GM18861 (cell line): ENCODE measurements around the gene PMEPA1.

Experiments
- ATAC-seq: cut with Tn5 transposase; IDR thresholded peaks from one replicate; pipeline ENCODE4 v1.9.1; 2021; ENCODE audit not compliant: unreplicated experiment

The PMEPA1 gene

DNA sequence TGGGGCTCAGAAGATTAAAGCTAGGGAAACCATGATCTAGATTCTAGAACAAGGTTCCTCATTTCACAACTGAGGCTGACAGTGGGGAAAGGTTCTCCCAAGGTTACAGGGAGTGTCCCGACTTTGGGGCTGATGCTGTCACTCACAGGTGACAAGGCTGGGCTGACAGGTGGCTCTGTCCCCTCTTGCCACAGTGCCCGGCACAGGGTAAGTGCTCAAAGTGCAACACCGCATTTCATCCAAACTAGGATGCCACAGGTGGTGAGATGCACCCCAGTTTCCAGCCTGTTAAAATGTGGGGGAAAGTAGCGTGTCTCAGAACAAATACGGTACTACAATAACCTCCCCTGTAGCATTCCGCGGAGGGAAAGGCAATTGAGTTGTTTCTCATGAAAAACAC lies 97.4 kb downstream of the PMEPA1 start:
- ATAC-seq: no peak

DNA sequence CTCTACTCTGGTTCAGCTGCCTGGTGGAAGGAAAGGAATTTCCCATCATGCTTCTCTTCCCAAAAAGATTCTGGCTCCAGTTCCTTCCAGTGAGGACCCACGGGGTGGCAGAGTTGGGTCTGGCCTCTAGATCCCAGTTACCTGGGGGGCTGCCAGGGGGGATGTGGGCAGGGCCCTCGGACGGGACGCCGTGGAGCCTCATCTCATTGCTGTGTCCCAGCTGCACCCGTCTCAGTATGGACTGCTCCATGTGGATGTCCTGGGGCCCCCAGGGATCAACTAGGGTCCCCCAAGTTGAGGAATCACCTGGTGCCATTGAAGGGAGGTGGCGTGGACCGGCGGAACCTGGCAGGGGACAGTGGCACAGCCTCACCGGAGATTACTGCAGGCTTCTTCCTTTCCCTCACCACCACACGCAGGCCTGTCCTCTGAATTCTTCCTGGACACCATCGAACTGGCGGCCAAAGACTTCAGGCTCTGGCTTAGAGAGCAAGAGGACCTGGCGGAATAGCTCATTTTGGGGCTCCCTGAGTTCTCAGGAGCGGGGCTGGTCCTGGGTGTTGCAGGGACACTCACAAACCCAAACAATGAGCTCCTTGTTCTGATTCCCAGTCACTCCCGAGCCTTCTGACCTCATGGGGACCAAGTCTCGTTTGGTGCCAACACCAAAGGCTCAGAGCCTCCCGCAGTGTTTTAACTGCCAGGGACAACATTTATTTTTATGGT lies 98.1 kb downstream of the PMEPA1 start:
- no peak for ATAC-seq

DNA sequence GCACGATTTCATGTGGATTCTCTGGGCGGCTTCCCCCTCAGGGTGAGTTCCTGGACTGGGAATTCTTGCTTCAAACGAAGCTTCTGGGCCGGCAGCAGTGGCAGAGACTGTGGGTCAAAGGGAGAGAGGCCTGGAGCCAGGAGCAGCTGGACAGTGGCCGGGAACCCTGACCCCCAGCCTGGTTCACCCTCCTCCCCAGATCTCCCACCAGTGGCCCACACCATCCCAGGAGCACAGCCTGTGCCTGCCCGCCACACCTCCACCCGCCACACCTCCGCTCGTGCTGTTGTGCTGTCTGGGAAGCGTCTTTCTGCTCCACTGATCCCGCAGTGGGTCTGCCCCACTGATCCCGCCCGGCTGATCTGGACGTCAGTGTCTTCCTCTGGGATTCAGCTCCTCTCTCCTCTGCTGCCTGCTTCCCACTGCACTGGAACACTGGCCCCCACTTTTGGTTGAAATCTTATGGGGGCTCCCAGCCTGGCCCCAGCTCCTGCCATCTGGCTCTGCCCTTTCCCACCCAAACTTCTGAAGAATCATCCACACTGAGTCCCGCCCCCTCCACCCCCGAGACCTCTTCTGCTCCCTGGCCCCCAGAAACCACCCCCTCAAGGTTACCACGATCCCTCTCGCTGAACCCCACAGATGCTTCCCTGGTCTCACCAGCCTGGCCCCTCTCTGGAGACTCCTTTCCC lies 99.4 kb downstream of the PMEPA1 start:
- no peak for ATAC-seq

DNA sequence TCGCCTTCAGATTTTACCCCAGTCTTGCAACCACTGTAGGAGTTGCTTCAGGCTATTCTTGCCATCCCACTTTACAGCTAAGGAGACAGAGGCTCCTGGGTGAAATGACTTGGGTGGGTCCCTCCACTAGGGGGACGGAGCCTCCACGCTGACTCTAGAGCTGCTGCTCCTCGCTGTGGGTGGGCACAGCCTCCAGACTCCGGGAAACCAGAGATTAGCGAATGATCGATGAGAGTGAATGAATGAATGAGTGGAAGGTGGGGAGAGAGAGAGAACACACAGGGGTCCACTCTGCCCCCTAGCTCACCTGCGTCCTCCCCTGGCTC lies 100.0 kb downstream of the PMEPA1 start:
- ATAC-seq: no peak

DNA sequence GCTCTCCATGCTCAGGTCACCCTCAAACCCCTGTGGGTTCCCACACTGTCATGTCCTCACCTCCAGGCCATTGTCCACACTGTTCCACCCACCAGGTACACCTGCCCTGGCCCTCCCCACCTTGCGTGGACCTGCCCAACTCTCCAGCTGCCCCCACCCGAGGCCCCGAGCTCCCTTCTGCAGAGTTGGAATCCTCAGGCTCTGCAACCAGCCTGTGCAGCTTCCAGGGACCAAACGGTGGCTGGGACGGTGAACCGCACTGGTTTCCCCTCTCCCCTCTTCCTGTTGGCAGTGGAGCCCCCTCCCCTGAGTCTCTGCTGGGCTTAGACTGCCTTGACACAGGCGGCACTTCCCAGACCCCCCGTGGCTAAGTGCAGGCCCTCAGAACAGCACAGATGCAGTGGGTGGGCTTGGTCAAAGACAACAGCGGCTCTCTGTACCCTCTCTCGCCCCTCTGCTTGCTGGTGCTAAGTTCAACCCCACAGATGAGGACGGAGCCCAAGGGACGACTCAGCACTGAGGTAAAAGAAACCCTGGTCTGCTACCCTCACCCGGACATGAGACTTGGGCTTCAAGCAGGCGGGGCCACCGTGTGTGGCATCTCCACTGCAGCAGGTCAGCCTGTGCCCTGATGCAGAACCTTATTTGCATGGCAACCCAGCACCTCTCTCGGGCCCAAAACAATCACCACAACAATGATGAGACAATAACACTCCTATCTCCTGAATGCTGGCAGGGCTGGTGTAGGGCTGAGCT lies 100.6 kb downstream of the PMEPA1 start:
- no peak for ATAC-seq

DNA sequence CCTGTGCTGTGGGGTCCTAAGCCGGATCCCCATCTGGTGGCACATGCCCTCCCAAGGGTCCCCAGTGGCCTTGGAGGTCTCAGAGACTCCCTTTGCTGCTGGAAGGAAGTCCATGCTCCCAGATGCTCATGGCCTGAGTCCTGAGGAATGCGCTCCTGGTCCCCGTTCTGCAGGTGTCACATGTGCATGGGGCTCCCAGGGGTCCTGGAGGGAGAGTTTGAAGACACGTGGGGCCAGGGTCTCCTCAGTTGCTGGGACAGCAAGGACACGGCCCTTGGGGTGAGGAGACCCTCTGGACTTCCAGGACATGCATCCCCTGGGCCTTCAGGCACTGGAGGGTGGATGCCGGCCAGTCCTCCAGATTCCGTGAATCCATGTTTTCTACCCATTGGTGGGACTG lies 101.3 kb downstream of the PMEPA1 start:
- ATAC-seq: no peak

DNA sequence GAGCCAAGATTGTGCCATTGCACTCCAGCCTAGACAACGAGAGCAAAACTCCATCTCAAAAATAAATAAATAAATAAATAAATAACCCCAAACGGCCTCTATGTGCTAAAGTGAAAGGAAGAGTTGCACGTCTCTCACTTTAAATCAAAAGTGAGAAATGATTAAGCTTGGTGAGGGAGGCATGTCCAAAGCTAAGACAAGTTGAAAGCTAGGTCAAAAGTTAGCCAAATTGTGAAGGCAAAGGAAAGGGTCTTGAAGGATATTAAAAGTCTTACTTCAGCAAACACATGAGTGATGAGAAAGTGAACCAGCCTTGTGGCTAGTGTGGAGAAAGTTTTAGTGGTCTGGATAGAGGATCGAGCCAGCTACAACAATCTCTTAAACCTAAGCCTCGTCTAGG lies 103.9 kb downstream of the PMEPA1 start:
- ATAC-seq: no peak

DNA sequence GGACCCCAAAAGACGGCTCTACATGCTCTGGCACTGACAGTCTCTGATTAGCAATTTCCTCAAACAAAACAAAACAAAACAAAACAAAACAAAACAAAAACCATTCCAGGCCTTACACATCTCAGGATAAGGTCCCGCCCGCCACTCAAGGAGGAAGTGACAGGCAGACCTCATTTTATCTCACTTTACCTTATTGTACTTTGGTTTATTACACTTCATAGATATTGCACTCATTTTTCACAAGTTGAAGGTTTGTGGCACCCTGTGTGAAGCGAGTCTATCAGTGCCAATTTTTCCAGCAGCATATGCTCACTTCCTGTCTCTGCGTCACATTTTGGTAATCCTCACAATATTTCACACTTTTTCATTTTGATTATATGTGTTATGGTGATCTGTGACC lies 104.8 kb downstream of the PMEPA1 start:
- no peak for ATAC-seq

DNA sequence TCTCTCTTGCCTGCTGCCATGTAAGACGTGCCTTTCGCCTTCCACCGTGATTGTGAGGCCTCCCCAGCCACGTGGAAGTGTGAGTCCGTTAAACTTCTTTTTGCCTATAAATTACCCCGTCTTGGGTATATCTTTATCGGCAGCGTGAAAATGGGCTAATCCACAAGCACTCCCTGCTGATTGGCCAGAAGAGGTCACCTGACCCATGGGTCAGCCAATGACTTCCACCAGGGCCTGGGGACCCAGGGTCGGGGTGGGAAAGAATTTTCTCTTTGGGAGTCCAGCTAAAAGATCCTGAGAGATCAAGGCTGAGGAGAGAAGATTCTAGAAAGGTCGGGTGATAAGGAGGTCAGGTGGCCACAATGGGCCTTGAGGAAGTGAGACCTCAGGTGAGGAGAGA lies 106.7 kb downstream of the PMEPA1 start:
- ATAC-seq: no peak

DNA sequence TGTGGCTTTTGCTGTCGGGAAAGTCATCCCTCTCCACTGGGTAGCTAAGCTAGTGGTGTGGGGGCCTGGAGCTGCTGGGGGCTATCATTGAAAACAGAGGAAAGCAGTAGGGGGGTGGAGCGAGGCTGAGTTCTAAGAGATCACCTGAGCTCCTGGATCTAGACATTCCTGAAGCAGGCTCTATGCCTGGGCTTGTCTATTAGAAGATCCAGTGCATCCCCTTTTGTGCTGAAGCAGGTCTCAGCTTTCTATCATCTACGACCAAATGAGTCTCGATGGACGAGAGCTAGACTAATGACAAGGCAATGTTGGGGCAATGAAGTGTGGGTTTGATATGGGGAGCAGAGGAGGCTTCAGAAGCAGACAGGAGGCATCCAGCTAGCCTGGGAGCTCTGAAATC lies 108.1 kb downstream of the PMEPA1 start:
- no peak for ATAC-seq

DNA sequence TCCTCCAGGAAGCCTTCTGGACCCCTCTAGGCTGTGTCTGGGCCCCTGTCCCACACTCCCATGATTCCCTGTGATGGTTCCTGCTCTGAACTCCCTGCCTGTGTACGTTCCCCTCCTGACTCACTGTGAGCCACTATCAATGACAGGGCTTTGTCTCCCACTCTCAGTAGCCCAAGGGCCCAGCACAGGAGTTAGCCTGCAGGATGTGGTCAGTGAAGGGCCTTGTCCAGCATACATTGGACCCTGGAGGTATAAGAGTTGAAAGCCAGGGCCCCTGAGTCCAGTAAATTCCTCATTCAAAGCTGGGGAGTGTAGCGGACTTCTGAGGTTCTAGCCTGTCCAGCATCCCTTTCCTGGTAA lies 108.6 kb downstream of the PMEPA1 start:
- no peak for ATAC-seq

DNA sequence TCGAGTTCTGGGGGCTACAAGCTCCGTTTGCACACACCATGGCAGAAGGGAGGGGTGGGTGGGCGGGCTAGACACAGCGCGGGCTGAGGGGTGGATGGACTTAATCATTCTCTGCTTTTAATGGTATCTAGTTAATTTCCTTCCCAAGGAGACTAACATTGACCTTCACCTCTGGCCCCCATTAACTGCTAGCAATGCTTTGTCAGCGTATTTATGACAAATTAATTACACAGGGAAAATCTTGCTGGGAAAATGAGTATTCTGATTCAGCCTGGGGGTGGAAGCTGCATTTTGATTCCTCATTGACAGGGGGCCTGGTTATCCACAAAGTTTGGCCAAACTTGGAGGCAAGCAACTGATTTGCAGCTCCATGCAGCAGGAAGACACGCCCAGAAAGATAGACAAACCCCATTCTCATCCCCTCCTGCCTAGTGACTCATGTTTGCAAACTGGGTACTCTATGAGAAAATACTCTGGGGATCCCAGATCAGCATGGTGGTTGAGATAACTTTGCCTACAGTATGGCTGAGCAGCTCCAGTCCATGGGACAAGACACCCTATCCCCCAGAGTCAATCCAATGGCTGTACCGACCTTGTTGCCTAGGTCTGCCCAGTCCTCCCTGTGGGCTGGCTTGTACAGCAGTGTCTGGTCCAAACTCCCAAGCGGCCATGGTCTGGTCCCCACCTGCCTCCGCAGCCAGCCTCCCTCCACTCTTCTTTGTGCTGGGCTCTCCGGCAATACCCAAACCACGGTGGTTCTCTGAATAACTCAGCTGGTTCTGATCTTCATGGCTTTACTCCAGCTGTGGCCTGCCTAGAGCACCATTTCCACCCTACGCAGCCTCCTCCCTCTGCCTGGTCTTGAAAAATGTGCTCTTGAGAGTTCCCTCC lies 109.2 kb downstream of the PMEPA1 start:
- no peak for ATAC-seq

DNA sequence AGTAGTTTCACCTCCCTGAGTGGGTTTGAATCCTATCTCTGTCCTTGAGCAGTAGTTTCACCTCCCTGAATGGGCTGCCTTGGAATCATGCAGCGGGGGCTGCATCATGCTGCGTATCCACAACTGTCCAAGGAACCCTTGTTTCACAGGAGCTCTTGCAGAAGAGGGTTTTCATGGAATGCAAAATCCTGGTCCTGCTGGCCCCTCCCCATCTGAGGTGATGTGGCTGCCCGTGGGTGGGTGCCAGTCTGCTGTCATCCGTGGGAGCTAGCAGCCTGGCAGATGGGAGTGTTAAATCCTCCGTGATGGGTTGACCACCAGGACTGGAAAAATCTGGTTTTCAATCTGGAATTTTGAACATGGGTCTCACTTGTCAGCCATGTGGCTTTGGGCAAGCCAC lies 111.3 kb downstream of the PMEPA1 start:
- ATAC-seq: no peak
